Activated T-cell treated with anti-CD3 and anti-CD28 coated beads, Interleukin-2, amount 50 U/mL, for 48 hours (primary cell): ENCODE measurements around the gene CXCR3.
"Not testable (repeated sequence)": the region's sequence is repeated elsewhere in the genome, so short reads cannot be mapped to it uniquely, and the experiment has no call there.

Experiments used
- DNase-seq, 2 experiments: peaks; one replicate each; pipeline ENCODE4 v3.0.0-alpha.2; 2020

CXCR3 gene

DNA sequence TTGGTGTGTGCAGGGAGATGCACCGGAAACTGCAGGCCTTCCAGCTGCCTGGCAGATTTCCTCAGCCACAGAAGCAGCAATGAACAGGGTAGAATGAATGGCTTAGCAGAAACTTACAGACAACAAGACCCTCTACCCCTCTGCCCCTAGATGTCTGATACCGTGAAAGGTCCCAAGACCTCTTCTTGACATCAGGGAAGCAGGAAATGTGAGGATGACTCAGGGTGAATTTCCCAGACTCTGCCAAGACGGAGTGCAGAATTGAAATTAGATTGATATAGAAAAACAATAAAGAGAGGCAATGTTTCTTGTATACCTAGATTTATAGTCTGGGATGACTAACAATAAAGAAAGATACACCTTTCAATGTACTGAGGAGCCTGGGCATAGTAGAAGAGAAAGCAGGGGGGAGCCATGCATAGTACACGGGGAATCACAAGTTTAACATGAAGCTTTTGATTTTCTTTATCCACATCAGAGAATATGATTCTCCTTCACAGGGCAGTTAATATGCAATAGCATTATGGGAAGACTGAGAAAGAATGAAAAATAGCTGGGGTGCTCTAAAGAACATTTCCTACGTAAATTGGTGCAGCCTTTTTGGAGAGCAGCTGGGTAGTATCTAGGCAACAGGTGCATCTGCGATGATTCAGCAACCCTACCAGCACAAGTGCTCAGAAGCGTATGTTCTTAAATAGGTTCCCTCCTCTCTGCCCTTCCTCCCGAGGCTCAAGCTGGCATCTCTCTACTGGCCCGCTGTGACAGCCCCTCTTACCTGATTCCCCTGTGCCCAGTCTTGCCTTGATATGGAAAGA, 18.3 kb upstream of the CXCR3 start:
- DNase-seq = no peak

DNA sequence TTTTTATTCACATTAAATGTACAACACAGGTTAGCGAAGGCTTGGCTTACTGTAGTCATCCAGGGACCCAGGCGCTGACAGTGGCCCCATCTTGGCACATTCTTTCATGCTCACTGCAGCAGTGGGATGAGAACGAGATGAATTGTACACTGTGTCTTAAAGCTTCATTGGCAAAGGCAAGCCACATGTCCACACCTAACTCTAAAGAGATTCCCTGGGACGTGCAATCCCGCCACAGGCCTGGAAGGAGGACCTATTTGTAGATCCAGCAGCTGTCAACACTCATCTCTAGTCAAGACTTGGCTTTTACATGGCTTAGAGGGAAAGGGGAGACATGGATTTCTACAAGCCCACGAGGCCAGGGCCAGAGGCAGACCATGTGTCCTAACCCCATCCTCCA, 16.1 kb upstream of the CXCR3 start:
- no peak for DNase-seq

DNA sequence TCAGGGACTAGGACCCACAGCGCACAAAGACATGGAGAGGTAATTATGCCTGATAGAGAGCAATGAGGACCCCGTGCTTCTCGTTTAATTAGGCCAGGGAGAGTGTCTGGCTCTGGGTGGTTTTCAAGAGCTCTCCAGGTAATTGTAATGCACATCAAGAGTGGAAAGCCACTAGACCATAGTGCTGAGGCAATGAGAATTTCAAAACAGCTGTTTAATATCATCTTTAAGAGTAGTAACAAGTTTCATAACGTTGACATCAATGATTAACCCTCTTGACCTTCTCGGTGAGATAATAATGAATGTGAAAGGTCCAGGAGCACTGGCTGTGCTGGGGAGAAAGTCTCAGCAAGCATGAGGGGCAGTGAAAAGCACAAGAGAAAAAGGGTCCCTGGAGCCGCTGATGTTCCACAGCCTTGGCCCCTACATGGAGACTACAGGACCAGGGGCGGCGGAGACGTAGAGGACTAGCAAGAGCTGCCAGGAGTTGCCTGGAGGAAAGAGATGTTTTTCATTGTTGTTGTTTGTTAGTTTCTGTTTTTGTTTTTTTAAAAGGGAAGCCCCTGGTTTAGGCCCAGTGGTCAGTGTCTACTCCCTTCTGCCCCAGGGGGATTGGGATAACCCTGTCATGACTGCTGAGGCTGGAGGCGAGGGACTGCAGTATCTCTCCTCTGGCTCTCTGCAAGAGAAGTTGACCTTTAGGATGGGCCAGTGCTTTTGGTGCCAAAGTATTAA, 14.8 kb upstream of the CXCR3 start:
- DNase-seq = no peak

DNA sequence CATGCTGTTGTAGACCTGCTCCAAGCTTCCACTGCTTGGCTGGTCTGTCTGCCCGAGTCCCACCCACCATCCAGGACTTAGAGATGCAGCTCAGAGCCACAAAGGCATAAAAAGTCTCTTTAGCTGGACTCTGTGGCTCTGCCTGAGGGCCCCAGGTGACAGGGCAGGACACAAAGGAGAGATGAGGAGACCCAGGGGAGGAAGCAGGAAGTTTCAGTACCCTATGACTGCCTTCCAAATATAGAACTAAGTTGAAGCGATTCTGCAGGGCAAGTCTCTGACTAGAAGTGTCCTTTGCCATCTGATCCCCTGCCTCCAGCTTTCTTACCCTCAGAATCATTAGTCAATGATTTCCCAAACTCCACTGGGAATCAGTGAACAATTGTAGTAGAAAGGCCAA, 11.2 kb upstream of the CXCR3 start:
- DNase-seq = no peak

DNA sequence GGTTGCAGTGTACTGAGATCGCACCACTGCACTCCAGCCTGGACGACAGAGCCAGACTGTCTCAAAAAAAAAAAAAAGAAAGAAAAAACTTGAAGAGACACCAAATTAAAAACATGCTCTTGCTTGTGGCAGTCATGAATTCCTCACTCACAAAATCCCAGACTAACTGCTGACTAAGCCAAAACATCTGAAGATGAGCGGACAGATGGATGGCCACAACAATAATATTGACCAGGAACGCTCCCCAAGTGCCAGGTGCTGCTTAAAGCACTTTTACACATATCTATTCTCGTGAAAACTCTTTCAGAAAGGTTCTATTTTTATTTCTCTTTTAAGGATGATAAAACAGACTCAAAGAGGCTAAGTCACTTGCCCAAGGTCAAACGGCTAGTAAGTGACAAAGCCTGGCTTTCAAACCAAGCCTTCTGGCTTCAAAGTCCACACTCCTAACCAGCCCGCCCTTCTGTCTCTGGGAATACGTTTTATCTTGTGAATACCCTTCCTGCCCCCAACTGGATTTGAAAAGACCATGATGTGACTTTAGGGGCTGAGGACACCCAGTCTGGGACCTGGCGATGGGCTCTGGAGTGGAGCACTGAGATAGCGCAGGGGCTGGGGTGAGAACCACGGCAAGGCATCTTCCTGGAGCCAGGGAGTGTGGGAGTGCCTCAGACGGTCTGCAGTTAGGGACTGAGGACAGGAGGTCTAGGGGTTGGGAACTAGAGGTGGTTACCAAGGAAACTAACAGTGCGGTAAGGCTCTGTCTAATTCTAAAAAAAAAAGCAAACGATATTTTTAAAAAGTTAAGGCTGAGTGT, 9.5 kb upstream of the CXCR3 start:
- DNase-seq = no peak

DNA sequence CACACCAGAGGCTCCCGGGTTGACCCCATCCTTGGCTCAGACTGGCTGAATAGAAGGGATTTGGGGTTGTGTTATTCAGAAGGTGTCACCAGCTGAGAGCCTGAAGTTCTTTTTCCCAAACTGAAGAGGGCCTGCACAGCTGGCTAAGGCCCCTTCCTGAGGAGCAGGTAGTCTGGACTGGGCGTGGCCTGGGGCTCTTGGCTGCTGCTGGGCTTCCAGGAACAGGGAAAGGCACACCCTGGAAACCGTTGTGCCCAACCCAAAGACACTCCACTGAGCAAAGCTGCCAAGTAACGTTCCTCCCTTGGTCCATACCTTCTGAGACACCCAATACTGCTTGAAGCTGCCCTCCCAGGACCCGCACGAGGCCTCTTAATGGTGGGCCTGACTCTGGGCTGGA, 8.3 kb upstream of the CXCR3 start:
- no peak for DNase-seq

DNA sequence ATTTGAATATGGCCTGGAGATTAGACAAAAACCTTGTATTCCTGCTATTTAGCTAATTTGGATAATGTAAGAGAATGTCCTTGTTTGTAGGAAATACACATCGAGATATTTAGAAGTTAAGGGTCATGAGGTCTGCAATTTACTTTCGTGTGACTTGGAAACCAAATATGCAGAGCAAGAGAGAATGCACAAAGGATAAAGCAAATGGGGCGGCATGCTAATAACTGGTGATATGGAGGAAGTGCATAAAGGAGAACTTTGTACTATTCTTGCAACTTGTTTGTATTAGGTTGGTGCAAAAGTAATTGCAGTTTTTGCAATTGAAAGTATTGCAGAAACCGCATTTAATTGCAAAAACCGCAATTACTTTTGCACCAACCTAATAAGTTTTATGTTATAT, 7.2 kb upstream of the CXCR3 start:
- DNase-seq = no peak

DNA sequence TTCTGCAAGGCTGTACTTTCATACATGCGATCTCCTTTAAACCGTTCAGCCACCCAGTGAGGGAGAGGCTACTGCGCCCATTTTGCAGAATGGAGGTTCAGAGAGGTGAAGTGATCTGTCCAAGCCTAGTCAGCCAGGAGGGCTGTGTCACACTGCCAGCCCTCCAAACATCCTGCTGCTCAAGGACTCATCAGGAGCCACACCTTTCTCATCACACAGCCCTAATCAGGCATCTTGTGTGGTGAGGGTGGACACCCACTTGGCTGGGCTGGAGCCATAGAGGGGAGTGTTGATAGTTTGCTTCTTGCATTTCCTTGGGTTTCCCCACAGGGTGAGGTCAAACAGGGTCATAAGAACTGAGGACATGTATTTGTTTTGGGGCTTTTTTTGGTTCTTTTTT, 5.4 kb upstream of the CXCR3 start:
- DNase-seq = peak in 1 of 2 experiments; percentile 49

DNA sequence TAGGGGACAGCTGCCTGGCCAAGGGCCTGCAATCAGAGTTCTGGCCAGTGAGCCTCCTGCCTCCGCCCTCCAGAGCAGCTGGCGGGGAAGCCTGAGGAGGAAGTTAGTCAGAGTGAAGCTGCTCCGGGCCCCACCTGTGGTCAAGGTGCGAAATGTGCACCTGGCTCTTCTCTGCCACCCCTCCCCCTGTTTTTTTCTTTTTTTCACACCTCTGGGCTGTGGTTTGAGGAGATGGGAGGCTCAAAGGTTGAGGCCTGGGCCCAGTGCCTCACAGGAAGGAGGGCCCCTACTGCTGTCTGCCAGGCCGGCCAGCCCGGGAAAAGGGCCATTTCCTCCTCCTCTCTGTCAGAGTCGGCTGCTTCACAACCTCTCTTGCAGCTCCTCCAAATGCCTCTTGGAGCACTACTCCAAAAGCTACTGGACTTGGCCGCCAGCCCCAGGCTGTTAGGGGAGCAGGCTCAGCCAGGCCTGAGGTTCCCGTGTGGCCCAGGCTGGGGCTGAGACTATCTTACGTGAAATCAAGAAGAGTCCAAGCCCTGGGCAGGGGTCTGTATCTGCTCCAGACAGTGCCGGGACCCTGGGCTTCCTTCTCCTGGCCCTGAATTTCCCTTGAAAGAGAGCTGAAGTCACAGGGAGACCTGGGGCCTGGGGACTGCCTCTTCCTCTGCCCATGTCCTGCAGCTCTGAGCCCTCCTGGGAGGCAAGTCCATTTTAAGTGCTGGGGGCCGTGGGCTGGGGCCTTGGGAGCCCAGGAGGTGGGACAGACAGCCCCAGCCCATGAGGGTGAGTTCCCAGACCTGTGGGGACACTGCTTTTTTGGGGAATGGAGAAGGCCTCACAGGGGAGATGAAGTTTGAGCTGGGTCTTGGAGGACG, 4.5 kb upstream of the CXCR3 start:
- peak; percentile 75 to 81 for DNase-seq

DNA sequence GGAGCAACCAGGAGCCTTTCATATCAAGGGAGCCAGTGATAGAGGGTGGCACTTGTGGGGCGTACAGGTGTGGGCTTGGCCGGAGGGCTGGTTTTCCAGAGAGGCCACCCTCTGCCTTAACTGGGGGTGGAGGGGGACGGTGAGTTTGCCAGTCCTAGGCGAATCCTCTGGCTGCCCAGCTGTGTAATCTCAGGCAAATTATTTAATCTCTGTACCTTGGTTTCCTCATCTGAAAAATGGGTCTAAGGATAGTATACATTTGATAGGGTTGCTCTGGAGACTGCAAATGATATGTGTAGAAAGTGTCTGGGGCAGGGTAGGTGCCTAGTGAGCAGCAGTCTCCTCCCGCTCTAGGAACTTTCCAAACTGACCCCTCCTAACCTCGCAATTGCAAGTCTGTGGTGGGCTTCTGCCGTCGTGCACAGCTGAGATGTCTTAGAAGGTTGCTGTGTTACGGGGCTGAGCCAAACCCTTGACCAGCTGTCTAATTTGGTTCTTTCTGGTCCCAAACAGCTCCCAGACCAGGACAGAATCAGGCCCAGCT, 3.8 kb upstream of the CXCR3 start:
- no peak for DNase-seq

DNA sequence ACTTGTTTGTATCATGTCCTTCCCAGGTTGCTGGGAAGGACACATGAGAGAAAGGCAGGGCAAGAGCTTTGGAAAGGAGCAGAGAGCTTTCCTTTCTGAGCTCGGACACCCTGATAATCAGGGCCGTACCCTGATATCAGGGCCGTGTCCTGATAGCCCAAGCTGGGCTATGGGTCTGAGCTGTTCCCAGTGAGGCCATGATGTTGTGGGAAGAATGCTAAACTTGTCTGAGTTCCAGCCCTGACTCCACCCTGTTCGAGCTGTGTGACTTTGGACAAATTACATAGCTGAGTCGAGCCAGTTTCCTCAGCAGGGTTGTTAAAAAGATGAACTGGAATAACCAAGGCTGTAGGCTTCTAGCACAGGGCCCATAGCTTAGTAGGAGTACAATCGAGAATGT, 3.3 kb upstream of the CXCR3 start:
- no peak for DNase-seq

DNA sequence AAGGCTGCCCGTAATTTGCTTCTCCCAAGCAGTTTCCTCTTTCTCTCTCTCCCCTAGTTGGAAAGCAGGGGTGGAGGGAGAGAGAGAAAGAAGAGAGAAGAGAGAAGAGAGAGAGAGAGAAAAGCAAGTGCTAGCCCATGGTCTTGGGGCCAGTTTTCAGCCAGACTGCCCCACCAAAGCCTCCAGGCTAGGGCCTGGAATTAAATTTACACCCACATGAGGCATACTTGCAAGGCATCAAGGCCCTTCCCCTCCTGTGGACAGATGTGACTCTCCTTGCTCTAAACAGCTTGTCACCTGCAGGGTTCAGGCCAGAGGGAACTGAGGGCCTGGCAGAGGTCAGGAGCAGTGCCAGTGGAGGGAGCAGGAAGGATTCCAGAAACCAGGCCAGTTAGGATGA, 1.7 kb upstream of the CXCR3 start:
- DNase-seq = no peak

DNA sequence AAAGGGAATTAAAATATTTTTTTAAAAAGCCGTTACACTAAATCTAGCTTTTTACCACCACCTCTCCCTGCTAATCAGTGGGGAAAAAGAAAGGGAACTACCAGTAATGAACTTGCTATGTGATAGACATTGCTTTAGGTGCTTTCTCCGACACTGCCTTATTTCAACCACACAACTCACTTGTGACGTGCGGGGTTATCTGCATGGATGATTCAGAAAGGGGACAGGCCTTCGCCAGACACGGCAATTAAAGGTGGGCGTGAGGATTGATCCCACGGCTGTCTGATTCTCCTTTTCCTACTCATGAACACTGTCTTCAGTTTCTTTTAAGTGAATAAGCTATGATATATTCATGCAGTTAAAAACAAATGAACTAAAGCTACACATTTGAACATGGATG, 882 bp upstream of the CXCR3 start:
- peak; percentile 71 to 79 for DNase-seq

DNA sequence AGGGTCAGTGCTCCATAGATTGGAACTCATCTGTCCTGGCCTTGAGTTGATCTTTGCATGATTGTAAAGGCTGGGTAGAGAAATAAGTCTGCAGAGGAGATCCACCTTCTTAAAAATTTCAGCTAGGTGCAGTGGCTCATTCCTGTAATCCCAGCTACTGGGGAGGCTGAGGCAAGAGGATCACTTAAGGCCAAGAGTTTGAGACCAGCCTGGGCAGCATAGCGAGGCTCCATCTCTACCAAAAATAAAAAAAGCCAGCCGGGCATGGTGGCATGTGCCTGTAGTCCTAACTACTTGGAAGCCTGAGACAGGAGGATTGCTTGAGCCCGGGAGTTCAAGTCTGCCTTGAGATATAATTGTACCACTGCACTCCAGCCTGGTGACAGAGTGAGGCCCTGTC, 476 bp upstream of the CXCR3 start:
- DNase-seq = peak in 1 of 2 experiments; percentile 37

DNA sequence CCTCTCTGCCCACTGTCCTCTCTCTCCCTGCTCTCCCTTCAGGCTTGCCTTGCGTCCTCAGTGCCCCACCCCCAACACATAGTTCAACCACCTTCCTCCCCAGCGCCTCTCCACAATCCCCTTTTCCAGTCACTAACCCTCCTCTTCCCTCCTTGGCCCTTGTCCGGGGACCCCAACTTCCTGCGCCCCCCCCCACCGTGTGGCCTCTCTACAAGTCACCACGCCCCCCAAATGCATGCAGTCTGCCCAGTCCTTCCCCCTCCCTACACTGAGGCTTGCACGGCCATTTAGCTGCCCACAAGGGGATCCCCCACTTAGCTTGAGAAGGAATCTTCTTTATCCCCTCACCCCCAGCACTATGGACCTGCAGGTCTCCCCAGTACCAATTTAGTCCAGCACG, 569 bp downstream of the CXCR3 start:
- peak in 1 of 2 experiments; percentile 53 for DNase-seq

DNA sequence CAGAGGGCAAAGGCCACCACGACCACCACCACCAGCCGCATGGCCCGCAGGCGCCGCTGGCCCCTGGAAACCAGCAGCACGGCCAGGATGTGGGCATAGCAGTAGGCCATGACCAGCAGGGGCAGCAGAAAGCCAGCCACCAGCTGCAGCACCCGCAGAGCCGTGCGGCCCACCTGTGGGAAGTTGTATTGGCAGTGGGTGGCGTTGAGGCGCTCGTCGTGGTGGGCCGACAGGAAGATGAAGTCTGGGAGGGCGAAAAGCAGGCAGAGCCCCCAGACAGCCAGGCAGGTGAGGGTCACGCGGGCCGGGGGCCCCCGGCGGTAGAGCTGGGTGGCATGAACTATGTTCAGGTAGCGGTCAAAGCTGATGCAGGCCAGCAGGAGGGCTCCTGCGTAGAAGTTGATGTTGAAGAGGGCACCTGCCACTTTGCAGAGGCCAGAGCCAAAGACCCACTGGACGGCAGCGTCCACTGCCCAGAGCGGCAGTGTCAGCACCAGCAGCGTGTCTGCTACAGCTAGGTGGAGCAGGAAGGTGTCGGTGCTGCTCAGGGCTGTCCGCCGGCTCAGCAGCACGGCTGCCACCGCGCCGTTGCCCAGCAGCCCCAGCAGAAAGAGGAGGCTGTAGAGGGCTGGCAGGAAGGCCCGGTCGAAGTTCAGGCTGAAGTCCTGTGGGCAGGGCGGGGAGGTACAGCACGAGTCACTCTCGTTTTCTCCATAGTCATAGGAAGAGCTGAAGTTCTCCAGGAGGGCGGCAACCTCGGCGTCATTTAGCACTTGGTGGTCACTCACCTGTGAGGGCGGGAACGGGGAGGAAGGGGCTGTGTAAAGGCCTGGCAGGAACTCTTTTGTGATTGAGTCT, 1.4 kb downstream of the CXCR3 start:
- peak; percentile 56 to 64 for DNase-seq

DNA sequence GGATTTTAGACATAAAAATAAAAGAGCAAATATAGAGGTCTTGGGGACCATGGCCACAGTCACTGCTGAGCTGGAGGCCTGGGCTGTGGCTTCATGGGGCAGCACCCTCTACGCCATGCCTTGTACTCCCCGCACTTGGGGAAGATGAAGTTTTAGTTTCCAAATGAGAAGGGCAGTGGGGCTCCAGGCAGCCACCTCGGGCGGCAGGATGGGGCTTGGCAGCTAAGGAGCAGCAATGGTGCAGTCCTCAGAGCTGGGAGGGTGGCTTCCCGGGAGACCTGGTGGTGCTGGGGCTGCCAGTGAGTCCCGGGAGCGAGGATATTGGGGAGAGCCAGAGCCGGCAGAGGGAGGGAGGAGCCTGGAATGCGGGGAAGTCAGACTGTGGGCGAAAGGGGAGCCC, 2.4 kb downstream of the CXCR3 start:
- peak; percentile 54 to 58 for DNase-seq

DNA sequence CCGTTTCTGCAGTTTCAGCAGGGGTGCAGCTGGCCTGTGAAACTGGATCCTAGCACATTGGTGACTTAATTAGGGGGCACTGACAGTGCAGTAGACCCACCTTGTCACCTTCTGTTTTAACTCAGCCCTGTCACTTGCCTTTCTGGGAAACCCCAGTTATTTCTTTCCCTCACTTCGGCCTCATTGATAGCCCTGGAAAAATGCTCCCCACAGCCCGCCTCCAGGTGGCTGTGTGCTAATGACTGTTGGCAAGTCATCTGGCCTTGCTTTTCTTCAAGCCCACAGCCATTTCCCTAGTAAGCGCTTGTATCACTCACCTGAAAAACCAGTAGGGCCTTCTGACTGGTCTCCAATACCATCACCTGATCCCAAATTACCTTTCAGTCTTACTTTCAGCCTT, 3.3 kb downstream of the CXCR3 start:
- DNase-seq = peak in 1 of 2 experiments; percentile 21

DNA sequence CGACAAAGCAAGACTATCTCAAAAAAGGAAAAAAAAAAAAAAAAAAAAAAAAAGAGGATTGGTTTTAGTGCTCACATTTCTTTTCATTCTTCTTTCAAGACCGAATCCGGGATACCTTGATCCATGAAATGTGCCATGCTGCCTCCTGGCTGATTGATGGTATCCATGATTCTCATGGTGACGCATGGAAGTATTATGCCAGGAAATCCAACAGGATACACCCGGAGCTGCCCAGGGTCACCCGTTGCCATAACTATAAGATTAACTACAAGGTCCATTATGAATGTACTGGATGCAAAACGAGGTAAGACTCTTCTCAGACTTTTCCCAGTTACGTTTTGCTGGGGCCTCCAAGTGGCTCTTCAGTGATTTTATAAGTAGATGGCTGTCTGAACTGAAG, 6.1 kb downstream of the CXCR3 start:
- DNase-seq = peak in 1 of 2 experiments; percentile 5

DNA sequence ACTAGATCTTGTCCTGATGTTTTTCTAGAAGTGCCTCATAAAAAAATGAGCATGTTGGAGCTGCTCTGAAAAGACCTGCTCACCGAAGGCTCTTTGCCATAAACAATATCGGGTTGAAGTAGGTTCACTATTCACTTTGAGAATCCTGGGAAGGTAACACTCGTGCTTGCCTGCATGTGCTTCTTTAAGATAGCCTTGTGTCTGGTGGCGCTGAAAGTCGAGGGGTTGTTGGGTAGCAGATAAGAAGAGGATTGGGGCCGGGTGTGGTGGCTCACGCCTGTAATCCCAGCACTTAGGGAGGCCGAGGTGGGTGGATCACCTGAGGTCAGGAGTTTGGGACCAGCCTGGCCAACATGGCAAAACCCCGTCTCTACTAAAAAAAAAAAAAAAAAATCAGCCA, 6.6 kb downstream of the CXCR3 start:
- DNase-seq = not testable (repeated sequence)

DNA sequence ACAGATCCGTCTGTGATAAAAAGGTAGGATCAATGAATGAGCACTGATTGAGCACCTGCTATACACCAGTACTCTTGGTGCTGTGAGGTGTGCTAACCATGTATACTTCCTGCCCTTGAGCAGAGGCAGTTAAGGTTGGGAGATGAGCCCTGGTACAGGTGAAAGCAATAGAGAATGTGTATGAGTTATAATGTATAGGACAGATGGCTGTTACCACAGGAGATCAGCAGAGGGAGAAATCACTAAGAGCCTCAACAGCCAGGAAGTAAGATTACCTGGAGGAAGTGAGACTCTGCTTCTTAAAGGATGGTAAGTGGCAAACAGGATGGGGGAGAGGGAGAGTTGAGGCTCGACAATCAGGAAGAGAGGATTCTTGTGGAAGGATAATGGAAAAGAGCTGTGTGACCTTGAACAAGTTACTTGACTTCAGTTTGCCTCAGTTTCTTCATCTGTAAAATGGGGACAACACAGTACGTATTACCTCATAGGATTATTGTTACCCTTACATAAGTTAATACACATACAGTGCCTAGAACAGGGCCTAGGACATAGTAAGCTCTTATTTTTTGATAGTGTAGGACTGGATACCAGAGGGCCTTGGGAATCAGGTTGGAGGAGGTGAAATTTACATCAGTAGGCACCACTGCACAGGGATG, 9.1 kb downstream of the CXCR3 start:
- DNase-seq = no peak
